ENCODE measurements around the gene SLC5A11.

SLC5A11 gene

GRCh38 chr16:24846548-24847357 lies 990 bp downstream of the SLC5A11 start:
- H3K4me3 ChIP-seq (replicated peaks; ENCODE audit: low read depth, low read length), result no peak overlapping the region
- TF ChIP-seq, protein P1, sequence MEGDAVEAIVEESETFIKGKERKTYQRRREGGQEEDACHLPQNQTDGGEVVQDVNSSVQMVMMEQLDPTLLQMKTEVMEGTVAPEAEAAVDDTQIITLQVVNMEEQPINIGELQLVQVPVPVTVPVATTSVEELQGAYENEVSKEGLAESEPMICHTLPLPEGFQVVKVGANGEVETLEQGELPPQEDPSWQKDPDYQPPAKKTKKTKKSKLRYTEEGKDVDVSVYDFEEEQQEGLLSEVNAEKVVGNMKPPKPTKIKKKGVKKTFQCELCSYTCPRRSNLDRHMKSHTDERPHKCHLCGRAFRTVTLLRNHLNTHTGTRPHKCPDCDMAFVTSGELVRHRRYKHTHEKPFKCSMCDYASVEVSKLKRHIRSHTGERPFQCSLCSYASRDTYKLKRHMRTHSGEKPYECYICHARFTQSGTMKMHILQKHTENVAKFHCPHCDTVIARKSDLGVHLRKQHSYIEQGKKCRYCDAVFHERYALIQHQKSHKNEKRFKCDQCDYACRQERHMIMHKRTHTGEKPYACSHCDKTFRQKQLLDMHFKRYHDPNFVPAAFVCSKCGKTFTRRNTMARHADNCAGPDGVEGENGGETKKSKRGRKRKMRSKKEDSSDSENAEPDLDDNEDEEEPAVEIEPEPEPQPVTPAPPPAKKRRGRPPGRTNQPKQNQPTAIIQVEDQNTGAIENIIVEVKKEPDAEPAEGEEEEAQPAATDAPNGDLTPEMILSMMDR (IDR thresholded peaks at IDR 0.05; ENCODE audit: insufficient read depth, low read length, poor library complexity, severe bottlenecking), result no peak
- no peaks in the 10 kb centered on the region for H3K36me3 ChIP-seq (ENCODE audit: control insufficient read depth, insufficient read depth, low read length)
- no peaks in the 10 kb centered on the region; the same call in 1 of the 2 replicates for H3K27me3 ChIP-seq (replicated peaks; ENCODE audit: control insufficient read depth, insufficient read depth, low read length)
- no peak for DNase-seq (ENCODE audit: extremely low read depth, insufficient read length)

GRCh38 chr16:24847358-24847664 lies 1.5 kb downstream of the SLC5A11 start:
- Histone ChIP-seq H3K27me3 (replicated peaks; ENCODE audit: control insufficient read depth, insufficient read depth, low read length) (no peaks in the 10 kb centered on the region; the same call in 1 of the 2 replicates), H3K36me3 (ENCODE audit: control insufficient read depth, insufficient read depth, low read length) (no peaks in the 10 kb centered on the region), H3K4me3 (replicated peaks; ENCODE audit: low read depth, low read length) (no peak overlapping the region)
- no peak for DNase-seq (ENCODE audit: extremely low read depth, insufficient read length)
- TF ChIP-seq, protein P1 (IDR thresholded peaks at IDR 0.05; ENCODE audit: insufficient read depth, low read length, poor library complexity, severe bottlenecking), result no peak

- DNase-seq (ENCODE audit: extremely low read depth, insufficient read length), result no peak
- H3K27me3 ChIP-seq (replicated peaks; ENCODE audit: control insufficient read depth, insufficient read depth, low read length), result no peaks in the 10 kb centered on the region; the same call in 1 of the 2 replicates
- no peak overlapping the region for H3K4me3 ChIP-seq (replicated peaks; ENCODE audit: low read depth, low read length)
- no peaks in the 10 kb centered on the region for H3K36me3 ChIP-seq (ENCODE audit: control insufficient read depth, insufficient read depth, low read length)
- TF ChIP-seq, protein P1 (IDR thresholded peaks at IDR 0.05; ENCODE audit: insufficient read depth, low read length, poor library complexity, severe bottlenecking), result no peak
Measured at GRCh38 chr16:24848065-24848464, 2.3 kb downstream of the SLC5A11 start.

GRCh38 chr16:24849641-24850040 lies 3.9 kb downstream of the SLC5A11 start:
- TF ChIP-seq, protein P1 (IDR thresholded peaks at IDR 0.05; ENCODE audit: insufficient read depth, low read length, poor library complexity, severe bottlenecking), result no peak
- H3K4me3 ChIP-seq (replicated peaks; ENCODE audit: low read depth, low read length), result no peak overlapping the region
- no peaks in the 10 kb centered on the region for H3K36me3 ChIP-seq (ENCODE audit: control insufficient read depth, insufficient read depth, low read length)
- H3K27me3 ChIP-seq (replicated peaks; ENCODE audit: control insufficient read depth, insufficient read depth, low read length), result no peaks in the 10 kb centered on the region; the same call in 1 of the 2 replicates
- DNase-seq (ENCODE audit: extremely low read depth, insufficient read length), result no peak

DNA sequence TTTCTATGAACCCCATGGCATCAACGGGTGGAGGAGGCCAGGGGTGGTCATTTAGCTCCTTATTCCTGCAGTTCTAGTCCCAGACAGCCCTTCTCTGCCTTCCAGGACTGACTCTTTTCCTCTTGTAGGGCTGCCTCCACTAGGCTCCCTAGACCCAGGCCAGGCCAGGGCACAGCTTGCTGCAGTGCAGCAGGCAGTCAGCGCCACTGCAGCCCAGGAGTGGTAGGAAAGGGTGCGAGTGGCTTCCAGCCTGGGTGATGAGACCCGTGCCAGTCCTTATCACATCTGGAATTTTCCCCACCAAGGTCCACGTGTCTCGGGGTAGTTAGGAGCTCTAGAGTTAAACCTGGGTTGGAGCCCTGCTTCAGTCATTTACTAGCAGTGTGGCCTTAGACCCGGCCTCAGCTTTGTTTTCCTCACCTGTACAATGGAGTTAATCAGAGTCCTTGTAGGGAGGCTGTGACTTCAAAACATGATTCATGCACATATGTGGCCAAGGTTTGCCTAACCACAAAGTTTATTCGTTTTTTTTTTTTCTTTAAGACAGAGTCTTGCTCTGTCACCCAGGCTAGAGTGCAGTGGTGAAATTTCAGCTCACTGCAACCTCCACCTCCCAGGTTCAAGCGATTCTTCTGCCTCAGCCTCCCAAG lies 4.7 kb downstream of the SLC5A11 start:
- TF ChIP-seq, protein P1 (IDR thresholded peaks at IDR 0.05; ENCODE audit: insufficient read depth, low read length, poor library complexity, severe bottlenecking), result no peak
- DNase-seq (ENCODE audit: extremely low read depth, insufficient read length), result no peak
- Histone ChIP-seq H3K4me3 (replicated peaks; ENCODE audit: low read depth, low read length) (no peak overlapping the region), H3K27me3 (replicated peaks; ENCODE audit: control insufficient read depth, insufficient read depth, low read length) (no peaks in the 10 kb centered on the region; the same call in 1 of the 2 replicates), H3K36me3 (ENCODE audit: control insufficient read depth, insufficient read depth, low read length) (no peaks in the 10 kb centered on the region)
